ENCODE measurements around the gene SLC22A17. TPM values are rescaled to one million over a fixed set of nuclear protein-coding genes. Genes with fewer than 3 reads are reported as not detected.
A peak's percentile ranks its signal among the peaks of the same experiment; 100 is the strongest.

The SLC22A17 gene
- total RNA-seq, 1 donor from 2014 or later = 22.2 TPM

- Mint-ChIP-seq H3K4me1 (peaks cover 15% of the 10 kb centered on the region), H3K4me3 (peak overlapping the region; percentile 22), H3K36me3 (no peaks in the 10 kb centered on the region), H3K27ac (peak overlapping the region; percentile 10), H3K27me3 (ENCODE audit: insufficient read depth, low read depth) (peaks cover 12% of the 10 kb centered on the region), H3K9me3 (no peaks in the 10 kb centered on the region)
- DNase-seq (ENCODE audit: low spot score) = no peak
- H3K9ac ChIP-seq = no peak overlapping the region
- no peaks in the 10 kb centered on the region for H3F3A ChIP-seq (ENCODE audit: low read depth)
- no peaks in the 10 kb centered on the region for H3K79me2 ChIP-seq (ENCODE audit: low read depth)
- H3K27ac ChIP-seq = no peak overlapping the region
- no peak overlapping the region for H3K4me2 ChIP-seq
- H3K4me3 ChIP-seq = no peak overlapping the region
- H3K27me3 ChIP-seq = no peaks in the 10 kb centered on the region
- no peaks in the 10 kb centered on the region for H3K4me1 ChIP-seq
- H3K9me3 ChIP-seq (ENCODE audit: low read depth) = no peaks in the 10 kb centered on the region
- H4K20me1 ChIP-seq (ENCODE audit: low read depth) = no peaks in the 10 kb centered on the region
- no peak overlapping the region for H2AFZ ChIP-seq (replicated peaks)
- TF ChIP-seq EZH2phosphoT487 (IDR thresholded peaks at IDR 0.05) (no peak), EZH2 (IDR thresholded peaks at IDR 0.05) (no peak), CTCF (IDR thresholded peaks at IDR 0.05) (no peak)
- no peaks in the 10 kb centered on the region for H3K36me3 ChIP-seq
Measured at GRCh38 chr14:23382731-23383440, 30.2 kb upstream of the SLC22A17 start.

- TF ChIP-seq EZH2phosphoT487 (IDR thresholded peaks at IDR 0.05) = no peak
- no peak for TF ChIP-seq CTCF (IDR thresholded peaks at IDR 0.05)
- no peak for TF ChIP-seq EZH2 (IDR thresholded peaks at IDR 0.05)
- H3K27me3 Mint-ChIP-seq (ENCODE audit: insufficient read depth, low read depth) = peaks cover 9% of the 10 kb centered on the region
- no peaks in the 10 kb centered on the region for H3K9me3 Mint-ChIP-seq
- Histone ChIP-seq H3K36me3 (no peaks in the 10 kb centered on the region), H4K20me1 (ENCODE audit: low read depth) (no peaks in the 10 kb centered on the region), H3K9me3 (ENCODE audit: low read depth) (no peaks in the 10 kb centered on the region), H3K4me3 (no peak overlapping the region), H2AFZ (replicated peaks) (no peak overlapping the region), H3K27ac (no peak overlapping the region), H3F3A (ENCODE audit: low read depth) (no peaks in the 10 kb centered on the region), H3K4me2 (no peak overlapping the region), H3K9ac (no peak overlapping the region), H3K4me1 (no peaks in the 10 kb centered on the region), H3K27me3 (no peaks in the 10 kb centered on the region), H3K79me2 (ENCODE audit: low read depth) (no peaks in the 10 kb centered on the region)
- no peak for DNase-seq (ENCODE audit: low spot score)
- H3K4me1 Mint-ChIP-seq = peaks cover 17% of the 10 kb centered on the region
- H3K4me3 Mint-ChIP-seq = no peak overlapping the region
- peak overlapping the region; percentile 10 for H3K27ac Mint-ChIP-seq
- H3K36me3 Mint-ChIP-seq = no peaks in the 10 kb centered on the region
Measured at GRCh38 chr14:23382276-23382675, 29.6 kb upstream of the SLC22A17 start.

GRCh38 chr14:23381871-23382270 lies 29.2 kb upstream of the SLC22A17 start:
- H3K9ac ChIP-seq = no peak overlapping the region
- peak overlapping the region; percentile 63 for H3K27ac Mint-ChIP-seq
- H3K27ac ChIP-seq = no peak overlapping the region
- no peak overlapping the region for H3K4me3 Mint-ChIP-seq
- H3F3A ChIP-seq (ENCODE audit: low read depth) = peaks cover 3% of the 10 kb centered on the region
- no peaks in the 10 kb centered on the region for H3K79me2 ChIP-seq (ENCODE audit: low read depth)
- no peak for TF ChIP-seq EZH2phosphoT487 (IDR thresholded peaks at IDR 0.05)
- TF ChIP-seq EZH2 (IDR thresholded peaks at IDR 0.05) = no peak
- no peak for TF ChIP-seq CTCF (IDR thresholded peaks at IDR 0.05)
- no peak overlapping the region for H2AFZ ChIP-seq (replicated peaks)
- peaks cover 21% of the 10 kb centered on the region for H3K4me1 Mint-ChIP-seq
- DNase-seq (ENCODE audit: low spot score) = no peak
- H3K27me3 Mint-ChIP-seq (ENCODE audit: insufficient read depth, low read depth) = peaks cover 9% of the 10 kb centered on the region
- H3K36me3 Mint-ChIP-seq = no peaks in the 10 kb centered on the region
- no peaks in the 10 kb centered on the region for H3K27me3 ChIP-seq
- no peak overlapping the region for H3K4me2 ChIP-seq
- H3K36me3 ChIP-seq = no peaks in the 10 kb centered on the region
- no peaks in the 10 kb centered on the region for H4K20me1 ChIP-seq (ENCODE audit: low read depth)
- no peak overlapping the region for H3K4me3 ChIP-seq
- H3K4me1 ChIP-seq = peaks cover 4% of the 10 kb centered on the region
- no peaks in the 10 kb centered on the region for H3K9me3 Mint-ChIP-seq
- H3K9me3 ChIP-seq (ENCODE audit: low read depth) = no peaks in the 10 kb centered on the region
